HCT116 (cell line): ENCODE data around the gene PDE7B. TPM values are rescaled to one million over a fixed set of nuclear protein-coding genes. Genes with fewer than 3 reads are reported as not detected.

Experiments
- ATAC-seq: fragments of 200-7000 bp; cut with Tn5 transposase; 2 replicates; pipeline ENCODE4 v1.9.1; 2020; ENCODE audit warnings: mild to moderate bottlenecking, moderate library complexity
- BruUV-seq: library from RNA; stranded (reverse); fragments of 400-500 nt; replicated peaks from 2 replicates; lab custom pipeline; 2021; lab: Mats Ljungman, UMichigan
- CTCF ChIA-PET: fragments of 300-600 bp; sonication (Branson Sonifier 250); formaldehyde crosslinking; loops from one replicate; lab custom pipeline; 2021; ENCODE audit warnings: antibody characterized with exemption; lab: Charles Lee
- POLR2A ChIA-PET: fragments of 300-600, 350-600 bp; sonication (Branson Sonifier 250); formaldehyde crosslinking; loops from one replicate; lab custom pipeline; 2021; ENCODE audit warnings: antibody characterized with exemption; lab: Charles Lee
- RAD21 ChIA-PET, 2 experiments: fragments of 300-600 bp; sonication (Branson Sonifier 250); formaldehyde crosslinking; loops; one replicate each; lab custom pipeline; 2023; ENCODE audit warnings: low total read pairs in 2 of 2; ENCODE audit not compliant: uncharacterized antibody in 2 of 2, unreplicated experiment in 2 of 2, low non-redundant PET in 1 of 2; lab: Charles Lee
- DNase-seq: peaks from one replicate; pipeline ENCODE4 v3.0.0-alpha.2; 2010; ENCODE audit warnings: low read depth, low spot score
- H2AFZ ChIP-seq: fragments of 200-600 bp; shearing (Covaris generic), sonication (generic); 2 replicates; pipeline ENCODE4 v1.6.1; 2017; ENCODE audit warnings: low read depth, mixed run types, mixed read lengths, antibody characterized with exemption, low read length; ENCODE audit not compliant: poor library complexity, severe bottlenecking
- H3K27ac ChIP-seq: 2 replicates; pipeline ENCODE4 v1.5.1; 2012; ENCODE audit warnings: low read depth, low read length
- H3K27me3 ChIP-seq: fragments of 200-600 bp; sonication (generic); 2 replicates; pipeline ENCODE4 v1.6.1; 2016; ENCODE audit warnings: mixed run types, low read length, mixed read lengths; ENCODE audit not compliant: insufficient read depth
- H3K36me3 ChIP-seq, 2 experiments: fragments of 200-500 bp in 1 of 2; fragments of 200-600 bp in 1 of 2; sonication (Bioruptor generic) in 1 of 2; sonication (generic) in 1 of 2; 2 replicates each; pipeline versions ENCODE4 v1.5.1 to v1.6.1; 2014 to 2016; ENCODE audit warnings: low read length in 2 of 2, inconsistent platforms in 1 of 2, mixed read lengths in 1 of 2, mixed run types in 1 of 2; ENCODE audit not compliant: insufficient read depth in 2 of 2, control insufficient read depth in 1 of 2
- H3K4me1 ChIP-seq, 2 experiments: fragments of 200-600 bp in 1 of 2; sonication (generic) in 1 of 2; 2 replicates each; pipeline versions ENCODE4 v1.5.1 to v1.6.1; 2012 to 2017; ENCODE audit warnings: low read length in 2 of 2, inconsistent platforms in 1 of 2, mild to moderate bottlenecking in 1 of 2, mixed read lengths in 1 of 2, mixed run types in 1 of 2, moderate library complexity in 1 of 2; ENCODE audit not compliant: insufficient read depth in 2 of 2, control insufficient read depth in 1 of 2
- H3K4me2 ChIP-seq: fragments of 200-600 bp; sonication (generic); 2 replicates; pipeline ENCODE4 v1.6.1; 2017; ENCODE audit warnings: mixed run types, low read length, mixed read lengths
- H3K4me3 ChIP-seq, 2 experiments: fragments of 200-600 bp in 1 of 2; sonication (generic) in 1 of 2; replicated peaks in 1 of 2; 2 replicates each; pipeline ENCODE4 v1.5.1; 2011 to 2016; ENCODE audit warnings: low read length in 2 of 2, control low read depth in 1 of 2, low read depth in 1 of 2, mild to moderate bottlenecking in 1 of 2, mixed read lengths in 1 of 2, mixed run types in 1 of 2
- H3K79me2 ChIP-seq: fragments of 200-600 bp; sonication (generic); 2 replicates; pipeline ENCODE4 v1.6.1; 2017; ENCODE audit warnings: mild to moderate bottlenecking, mixed run types, low read length, moderate library complexity, mixed read lengths; ENCODE audit not compliant: insufficient read depth
- H3K9ac ChIP-seq: fragments of 200-600 bp; sonication (generic); 2 replicates; pipeline ENCODE4 v1.6.1; 2016; ENCODE audit warnings: low read length, mixed read lengths
- H3K9me2 ChIP-seq: fragments of 200-600 bp; sonication (generic), shearing (Covaris generic); 2 replicates; pipeline ENCODE4 v1.6.1; 2017; ENCODE audit warnings: mixed run types, mild to moderate bottlenecking, moderate library complexity; ENCODE audit not compliant: insufficient read depth
- H3K9me3 ChIP-seq, 2 experiments: fragments of 200-500 bp in 1 of 2; fragments of 200-600 bp in 1 of 2; sonication (Bioruptor generic) in 1 of 2; sonication (generic) in 1 of 2; 2 replicates each; pipeline ENCODE4 v1.6.1; 2014 to 2017; ENCODE audit warnings: low read length in 2 of 2, mixed read lengths in 2 of 2, inconsistent platforms in 1 of 2, low read depth in 1 of 2, mild to moderate bottlenecking in 1 of 2, mixed run types in 1 of 2, moderate library complexity in 1 of 2; ENCODE audit not compliant: control insufficient read depth in 1 of 2, insufficient read depth in 1 of 2
- H4K20me1 ChIP-seq: fragments of 200-600 bp; sonication (generic), shearing (Covaris generic); 2 replicates; pipeline ENCODE4 v1.6.1; 2017; ENCODE audit warnings: mixed run types, mild to moderate bottlenecking, moderate library complexity; ENCODE audit not compliant: insufficient read depth
- ATF3 ChIP-seq: IDR thresholded peaks from 2 replicates; pipeline ENCODE4 v1.6.1; 2012
- CBX3 ChIP-seq: IDR thresholded peaks from 2 replicates; pipeline ENCODE4 v1.6.1; 2012; ENCODE audit warnings: low read depth
- CEBPB ChIP-seq: IDR thresholded peaks from 2 replicates; pipeline ENCODE4 v1.6.1; 2012; ENCODE audit warnings: low read depth
- CTCF ChIP-seq, 3 experiments: fragments of 200-600 bp in 1 of 3; sonication (generic) in 1 of 3; IDR thresholded peaks in 2 of 3; conservative IDR thresholded peaks in 1 of 3; 2 replicates each; pipeline ENCODE4 v1.5.1; 2012 to 2017; ENCODE audit warnings: low read depth in 2 of 3, low read length in 2 of 3, antibody characterized with exemption in 1 of 3, borderline replicate concordance in 1 of 3, control low read depth in 1 of 3, mild to moderate bottlenecking in 1 of 3, mixed read lengths in 1 of 3, mixed run types in 1 of 3, moderate library complexity in 1 of 3; ENCODE audit not compliant: insufficient read depth in 1 of 3
- EGR1 ChIP-seq: IDR thresholded peaks from 2 replicates; pipeline ENCODE4 v1.6.1; 2012; ENCODE audit warnings: low read depth
- ELF1 ChIP-seq: IDR thresholded peaks from 2 replicates; pipeline ENCODE4 v1.6.1; 2012; ENCODE audit warnings: low read depth, borderline replicate concordance
- EZH2 ChIP-seq: fragments of 200-600 bp; sonication (generic); IDR thresholded peaks from 2 replicates; pipeline ENCODE4 v1.6.1; 2017; ENCODE audit warnings: antibody characterized with exemption, mixed run types
- EZH2phosphoT487 ChIP-seq: fragments of 200-600 bp; IDR thresholded peaks from 2 replicates; pipeline ENCODE4 v1.6.1; 2018; ENCODE audit warnings: antibody characterized with exemption, borderline replicate concordance
- FOSL1 ChIP-seq: IDR thresholded peaks from 2 replicates; pipeline ENCODE4 v1.6.1; 2012; ENCODE audit warnings: low read depth
- JUND ChIP-seq: IDR thresholded peaks from 2 replicates; pipeline ENCODE4 v1.6.1; 2012
- MAX ChIP-seq: IDR thresholded peaks from 2 replicates; pipeline ENCODE4 v1.6.1; 2012
- POLR2A ChIP-seq: IDR thresholded peaks from 2 replicates; pipeline ENCODE4 v1.7.0; 2011; ENCODE audit warnings: borderline replicate concordance; ENCODE audit not compliant: insufficient read depth, insufficient read length; ENCODE audit errors: extremely low read depth
- POLR2AphosphoS5 ChIP-seq: IDR thresholded peaks from 2 replicates; pipeline ENCODE4 v1.6.1; 2011; ENCODE audit warnings: mild to moderate bottlenecking, low read depth, low read length, moderate library complexity
- SIN3A ChIP-seq: IDR thresholded peaks from 2 replicates; pipeline ENCODE4 v1.6.1; 2012; ENCODE audit warnings: low read depth
- SP1 ChIP-seq: IDR thresholded peaks from 2 replicates; pipeline ENCODE4 v1.6.1; 2012; ENCODE audit warnings: low read depth
- ZBTB33 ChIP-seq: IDR thresholded peaks from 2 replicates; pipeline ENCODE4 v1.6.1; 2011; ENCODE audit warnings: mild to moderate bottlenecking, low read length, moderate library complexity; ENCODE audit not compliant: insufficient replicate concordance; ENCODE audit errors: extremely low read depth
- ZNF274 ChIP-seq: fragments of 200-500 bp; sonication (Bioruptor generic); IDR thresholded peaks from 2 replicates; pipeline ENCODE4 v1.6.1; 2014; ENCODE audit warnings: mild to moderate bottlenecking, low read depth, low read length, inconsistent platforms
- intact Hi-C: fragments of 100-400 bp; cut with micrococcal nuclease; formaldehyde crosslinking; loops from 2 replicates; pipeline ENCODE4 v1.10.0; 2022
- total RNA-seq: library from RNA; stranded (reverse); gene quantifications from one replicate; pipeline ENCODE4 v1.2.1, GENCODE V29; 2021; ENCODE audit not compliant: unreplicated experiment

Gene PDE7B
- total RNA-seq, 1 experiment from 2014 or later, result 0.61 TPM

- Histone ChIP-seq H3K4me1 (no peaks in the 10 kb centered on the region), H2AFZ (no peak overlapping the region), H3K36me3 (no peaks in the 10 kb centered on the region), H3K4me3 (no peak overlapping the region), H3K79me2 (no peaks in the 10 kb centered on the region), H3K9me3 (no peaks in the 10 kb centered on the region), H3K9me2 (no peaks in the 10 kb centered on the region), H3K9ac (no peak overlapping the region), H3K27ac (no peak overlapping the region), H3K4me2 (no peak overlapping the region), H4K20me1 (no peaks in the 10 kb centered on the region), H3K27me3 (no peaks in the 10 kb centered on the region)
- intact Hi-C loops, result no loop called here
- ChIA-PET POLR2A (no interaction called here), RAD21 (no interaction called here), CTCF (no interaction called here)
- BruUV-seq, result no TSS peak
- ATAC-seq, result no peak
- TF ChIP-seq ELF1, result no peak
- no peak for TF ChIP-seq POLR2A
- no peak for TF ChIP-seq ZBTB33
- TF ChIP-seq ZNF274, result no peak
- no peak for TF ChIP-seq EGR1
- TF ChIP-seq JUND, result no peak
- TF ChIP-seq EZH2, result no peak
- no peak for TF ChIP-seq FOSL1
- TF ChIP-seq EZH2phosphoT487, result no peak
- no peak for TF ChIP-seq ATF3
- no peak for TF ChIP-seq POLR2AphosphoS5
- TF ChIP-seq SIN3A, result no peak
- no peak for TF ChIP-seq CEBPB
- TF ChIP-seq SP1, result no peak
- no peak for TF ChIP-seq MAX
- TF ChIP-seq CBX3, result no peak
- no peak for TF ChIP-seq CTCF (IDR thresholded peaks at IDR 0.05 in 2 of 3, conservative IDR thresholded peaks at IDR 0.05 in 1 of 3; ENCODE audit: borderline replicate concordance in 1 of 3, insufficient read depth in 1 of 3, low read depth in 2 of 3, low read length in 2 of 3)
- DNase-seq, result no peak
These were observed 17.7 kb upstream of the PDE7B start for GRCh38 chr6:135833771-135834170.
